Peyer's patch (tissue), 4 donors: ENCODE data around the gene RHBDF2. TPM values are rescaled to one million over a fixed set of nuclear protein-coding genes. Genes with fewer than 3 reads are reported as not detected.

ENCODE experiments used
- DNase-seq, 3 donors: peaks; one replicate each; pipeline ENCODE4 v3.0.0-alpha.2; 2017 to 2019
- H3K27ac ChIP-seq, 4 donors: fragments of 200-600 bp; sonication (generic); one replicate each; pipeline ENCODE4 v1.5.1; 2016 to 2019
- H3K27me3 ChIP-seq, 2 donors: fragments of 200-600 bp; sonication (generic); one replicate each; pipeline ENCODE4 v1.5.1; 2019
- H3K36me3 ChIP-seq, 3 donors: fragments of 200-600 bp; sonication (generic); one replicate each; pipeline ENCODE4 v1.5.1; 2016 to 2019
- H3K4me1 ChIP-seq, 4 donors: fragments of 200-600 bp; sonication (generic); one replicate each; pipeline ENCODE4 v1.5.1; 2016 to 2019
- H3K4me3 ChIP-seq, 4 donors: fragments of 200-600 bp; sonication (generic); 1 replicate in 3 of 4; 2 replicates in 1 of 4; pipeline ENCODE4 v1.5.1; 2016 to 2019; ENCODE audit warnings: mild to moderate bottlenecking in 1 of 4
- H3K9me3 ChIP-seq, 4 donors: fragments of 200-600 bp; sonication (generic); one replicate each; pipeline ENCODE4 v1.5.1; 2016 to 2019; ENCODE audit warnings: mild to moderate bottlenecking in 1 of 4
- CTCF ChIP-seq, 6 experiments: fragments of 450-650 bp in 4 of 6; fragments of 200-600 bp in 2 of 6; sonication (generic) in 1 of 6; IDR thresholded peaks; one replicate each; pipeline ENCODE4 v1.5.1; 2017 to 2019; ENCODE audit warnings: antibody characterized with exemption in 6 of 6, mild to moderate bottlenecking in 3 of 6, moderate library complexity in 1 of 6
- POLR2A ChIP-seq, 2 donors: fragments of 450-650 bp; IDR thresholded peaks; one replicate each; pipeline ENCODE4 v1.5.1; 2017; ENCODE audit warnings: antibody characterized with exemption in 2 of 2, mild to moderate bottlenecking in 2 of 2, moderate library complexity in 2 of 2
- total RNA-seq, 4 donors: library from RNA; depleted of rRNA; stranded (reverse); fragments of >200 nt; gene quantifications; one replicate each; pipeline ENCODE4 v1.1.0, GENCODE V29; 2016

The RHBDF2 gene
- total RNA-seq, 4 donors from 2014 or later: 8.8 to 225 (median 33.0) TPM

GRCh38 chr17:76472726-76473125, 28.5 kb downstream of the RHBDF2 start:
- no peaks in the 10 kb centered on the region for H3K9me3 ChIP-seq
- H3K4me1 ChIP-seq: no peaks in the 10 kb centered on the region
- DNase-seq: no peak
- no peak overlapping the region for H3K4me3 ChIP-seq
- no peak overlapping the region for H3K27ac ChIP-seq
- peaks cover 0 to 11% (median 0%) of the 10 kb centered on the region in 3 donors for H3K36me3 ChIP-seq
- TF ChIP-seq CTCF (IDR thresholded peaks at IDR 0.05): no peak
- no peak for TF ChIP-seq POLR2A (IDR thresholded peaks at IDR 0.05)
- H3K27me3 ChIP-seq: no peaks in the 10 kb centered on the region

GRCh38 chr17:76472258-76472645, 29.0 kb downstream of the RHBDF2 start:
- Histone ChIP-seq H3K9me3 (no peaks in the 10 kb centered on the region), H3K36me3 (peaks cover 0 to 11% (median 0%) of the 10 kb centered on the region in 3 donors), H3K27ac (no peak overlapping the region), H3K4me3 (no peak overlapping the region), H3K27me3 (no peaks in the 10 kb centered on the region), H3K4me1 (no peaks in the 10 kb centered on the region)
- no peak for DNase-seq
- TF ChIP-seq POLR2A (IDR thresholded peaks at IDR 0.05) (no peak), CTCF (IDR thresholded peaks at IDR 0.05) (no peak)

GRCh38 chr17:76471498-76472257, 29.5 kb downstream of the RHBDF2 start:
- no peaks in the 10 kb centered on the region for H3K27me3 ChIP-seq
- no peak for DNase-seq
- peaks cover 0 to 11% (median 0%) of the 10 kb centered on the region in 3 donors for H3K36me3 ChIP-seq

GRCh38 chr17:76469991-76470739, 31.1 kb downstream of the RHBDF2 start:
- no peak for DNase-seq
- no peak for TF ChIP-seq POLR2A (IDR thresholded peaks at IDR 0.05)
- no peak for TF ChIP-seq CTCF (IDR thresholded peaks at IDR 0.05)
- Histone ChIP-seq H3K4me3 (no peak overlapping the region), H3K36me3 (peaks cover 0 to 11% (median 0%) of the 10 kb centered on the region in 3 donors), H3K9me3 (no peaks in the 10 kb centered on the region), H3K27ac (no peak overlapping the region), H3K4me1 (peaks cover 0 to 9% (median 0%) of the 10 kb centered on the region in 4 donors), H3K27me3 (no peaks in the 10 kb centered on the region)

More at GRCh38 chr17:76471498-76472257, 29.5 kb downstream of the RHBDF2 start:
- H3K9me3 ChIP-seq: no peaks in the 10 kb centered on the region
- H3K27ac ChIP-seq: no peak overlapping the region
- TF ChIP-seq CTCF (IDR thresholded peaks at IDR 0.05) (no peak), POLR2A (IDR thresholded peaks at IDR 0.05) (no peak)
- no peak overlapping the region for H3K4me3 ChIP-seq
- H3K4me1 ChIP-seq: no peaks in the 10 kb centered on the region

- Histone ChIP-seq H3K9me3 (no peaks in the 10 kb centered on the region), H3K4me1 (peaks cover 0 to 9% (median 0%) of the 10 kb centered on the region in 4 donors), H3K4me3 (no peak overlapping the region), H3K36me3 (peaks cover 0 to 11% (median 0%) of the 10 kb centered on the region in 3 donors), H3K27me3 (no peaks in the 10 kb centered on the region), H3K27ac (no peak overlapping the region)
- TF ChIP-seq CTCF (IDR thresholded peaks at IDR 0.05) (no peak), POLR2A (IDR thresholded peaks at IDR 0.05) (no peak)
- no peak for DNase-seq
Observed at GRCh38 chr17:76469076-76469990, 31.9 kb downstream of the RHBDF2 start.
